IPS-11a (cell line): ENCODE results near the gene ATP4A.

Experiments used
- H3K4me3 ChIP-seq: one replicate; pipeline ENCODE4 v1.5.1; 2013; ENCODE audit warnings: low read depth, low read length, control low read depth

Gene ATP4A

DNA sequence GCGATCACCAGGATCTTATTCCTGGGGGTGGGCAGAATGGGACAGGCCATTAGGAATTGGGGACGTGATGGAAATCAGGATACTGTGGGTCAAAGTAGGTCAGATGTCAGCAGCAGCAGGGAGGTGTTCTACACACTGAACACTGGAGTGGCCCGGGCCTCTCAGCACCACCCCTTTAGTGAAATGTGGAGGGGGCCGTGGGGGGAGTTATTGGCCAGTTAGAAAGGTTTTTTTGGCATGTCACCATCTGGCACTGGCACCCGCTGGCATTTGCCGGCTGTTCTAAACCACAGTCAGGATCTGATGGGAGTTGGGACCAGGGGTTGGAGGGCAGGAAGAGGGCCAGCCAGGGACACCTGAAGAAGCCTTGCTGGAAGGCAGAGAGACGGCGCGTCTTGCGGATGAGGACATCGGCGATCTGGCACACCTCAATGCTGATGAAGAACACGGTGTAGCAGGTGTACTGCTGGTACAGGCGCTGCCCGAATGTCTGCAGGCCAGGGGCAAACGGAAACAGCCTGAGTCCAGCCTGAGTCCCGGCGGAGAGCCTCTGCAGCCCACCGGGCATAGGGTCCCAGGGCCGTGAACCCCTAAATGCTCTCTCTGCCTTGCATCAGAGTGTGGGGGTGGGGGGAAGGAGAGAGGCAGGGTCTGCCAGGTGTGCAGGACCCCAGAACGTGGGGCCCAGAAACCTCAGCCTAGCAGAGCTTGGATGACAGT lies 12.2 kb downstream of the ATP4A start:
- H3K4me3 ChIP-seq = no peak overlapping the region

DNA sequence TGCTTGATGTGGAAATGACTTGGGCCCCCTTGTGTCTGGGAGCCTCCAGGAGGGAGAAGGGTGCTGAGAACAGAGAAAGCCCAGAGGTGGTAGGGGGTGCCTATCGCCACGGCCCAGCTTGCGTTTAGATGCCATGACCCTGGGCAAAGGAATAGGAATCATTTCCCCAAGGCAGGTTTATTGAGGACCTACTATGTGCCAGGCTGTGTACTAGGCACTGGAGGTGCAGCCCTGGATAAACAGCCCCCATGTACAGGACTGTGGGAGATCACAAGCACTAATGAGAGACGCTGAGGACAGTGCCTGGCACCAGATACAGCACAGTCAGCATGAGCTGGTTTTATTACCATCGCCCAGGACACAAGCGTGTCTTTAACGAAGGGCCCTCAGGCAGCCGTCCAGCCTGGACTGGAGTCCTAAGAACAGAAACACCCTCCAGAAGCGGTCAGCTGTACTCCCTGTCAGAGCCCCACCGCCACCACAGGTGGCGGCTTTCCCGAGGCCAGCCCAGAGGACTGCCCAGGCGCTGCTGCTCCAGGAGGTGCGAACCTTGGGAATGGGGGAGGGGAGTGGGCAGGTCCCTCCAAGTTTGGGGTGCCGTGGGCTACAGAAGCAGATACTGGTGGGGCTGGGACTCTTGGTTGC lies 13.5 kb downstream of the ATP4A start:
- no peak overlapping the region for H3K4me3 ChIP-seq

DNA sequence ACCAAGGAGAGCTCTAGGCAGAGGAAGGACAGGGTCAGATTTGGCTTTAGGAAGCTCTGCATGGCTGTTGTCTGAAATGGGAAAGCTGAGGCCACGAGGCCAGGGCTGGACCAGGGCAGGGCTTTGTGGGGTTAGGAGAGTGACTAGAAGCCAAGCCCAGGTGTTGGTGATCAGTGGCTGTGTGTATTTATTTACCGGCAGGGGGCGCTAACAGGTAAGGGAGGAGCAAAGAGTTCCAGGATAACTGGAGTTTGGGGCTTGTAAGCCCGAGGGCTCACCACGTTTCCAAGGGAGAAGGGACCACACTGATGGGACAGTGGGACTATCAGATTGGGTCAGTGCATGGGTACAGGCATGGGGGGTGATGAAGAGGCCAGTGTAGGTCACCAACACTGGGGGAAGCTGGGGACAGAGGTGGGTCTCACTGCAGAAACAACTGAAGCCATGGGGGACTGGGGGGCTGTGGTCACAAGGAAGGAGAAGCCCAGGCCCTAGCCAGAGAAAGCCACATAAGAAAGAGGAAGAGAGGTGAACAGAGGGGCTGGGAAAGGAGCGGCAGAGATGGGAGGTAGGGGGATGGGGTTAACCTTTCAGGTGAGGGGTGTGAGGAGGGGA lies 14.2 kb downstream of the ATP4A start:
- H3K4me3 ChIP-seq = no peak overlapping the region

- no peak overlapping the region for H3K4me3 ChIP-seq
Measured at GRCh38 chr19:35546532-35546931, 16.9 kb downstream of the ATP4A start.

DNA sequence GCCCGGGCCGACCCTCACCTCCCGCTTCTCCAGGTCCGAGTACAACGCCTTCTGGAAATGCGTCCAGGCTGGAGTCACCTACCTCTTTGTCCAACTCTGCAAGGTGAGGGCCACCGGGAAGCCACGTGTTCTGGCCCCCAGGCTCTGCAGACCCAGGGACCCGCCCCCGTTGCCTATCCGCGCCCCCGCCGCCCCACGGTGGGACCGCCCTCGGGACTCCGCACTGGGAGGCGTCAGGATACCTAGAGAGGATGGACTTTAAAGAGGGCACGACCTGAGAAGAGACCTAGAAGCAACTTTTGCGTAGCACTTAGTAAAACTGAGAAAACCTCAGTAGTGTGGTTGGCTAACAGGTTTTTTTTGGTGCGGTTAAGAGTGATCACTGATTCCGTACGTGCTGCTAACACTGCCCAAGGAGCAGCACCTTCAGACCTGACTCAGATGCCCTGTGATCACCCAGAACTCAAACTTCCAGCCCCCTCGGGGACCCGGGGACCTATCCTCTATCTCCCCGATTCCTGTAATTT lies 17.5 kb downstream of the ATP4A start:
- H3K4me3 ChIP-seq = peak overlapping the region; percentile 98

DNA sequence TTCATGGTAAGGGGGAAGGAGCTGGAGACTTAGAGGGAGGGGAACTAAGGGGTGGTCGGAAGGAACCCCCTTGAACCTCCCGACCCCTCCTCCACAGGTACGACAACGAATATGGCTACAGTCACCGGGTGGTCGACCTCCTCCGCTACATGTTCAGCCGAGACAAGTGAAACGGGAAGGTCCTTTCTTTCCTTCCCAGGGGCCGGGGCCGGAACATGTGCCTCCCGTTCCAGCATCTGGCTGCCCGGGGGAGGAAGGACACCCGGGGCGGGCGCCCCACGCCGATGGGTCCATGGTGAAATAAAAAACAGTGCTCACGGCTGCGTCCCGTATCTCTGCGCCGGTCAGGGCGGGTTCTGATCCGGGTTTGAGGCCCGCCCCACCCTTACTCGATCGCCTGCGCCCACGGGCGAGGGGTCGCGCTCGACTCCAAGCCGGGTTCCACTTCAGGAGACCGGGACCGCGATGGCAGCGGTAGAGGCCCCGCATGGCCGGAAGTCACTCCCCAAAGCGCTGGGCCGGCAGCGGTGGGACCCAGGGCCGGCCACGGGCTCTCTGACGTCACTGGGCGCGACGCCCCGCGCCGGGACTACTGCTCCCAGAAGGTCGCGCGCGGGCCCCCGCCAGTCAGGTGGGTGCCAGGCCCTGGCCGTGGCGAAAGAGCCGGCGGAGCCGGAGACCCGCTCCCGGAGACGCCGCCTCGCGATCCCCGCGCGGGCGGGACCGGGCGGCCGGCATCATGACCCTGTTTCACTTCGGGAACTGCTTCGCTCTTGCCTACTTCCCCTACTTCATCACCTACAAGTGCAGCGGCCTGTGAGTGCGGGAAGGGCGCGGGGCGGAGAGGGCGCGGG lies 18.2 kb downstream of the ATP4A start, which contains the start of gene TMEM147:
TSS of gene TMEM147 (plus strand) at position 626 of the 854 bp plus-strand sequence. CDS start at position 740, 114 bp downstream.
- peak within 1 kb of the TSS; percentile 98 for H3K4me3 ChIP-seq

DNA sequence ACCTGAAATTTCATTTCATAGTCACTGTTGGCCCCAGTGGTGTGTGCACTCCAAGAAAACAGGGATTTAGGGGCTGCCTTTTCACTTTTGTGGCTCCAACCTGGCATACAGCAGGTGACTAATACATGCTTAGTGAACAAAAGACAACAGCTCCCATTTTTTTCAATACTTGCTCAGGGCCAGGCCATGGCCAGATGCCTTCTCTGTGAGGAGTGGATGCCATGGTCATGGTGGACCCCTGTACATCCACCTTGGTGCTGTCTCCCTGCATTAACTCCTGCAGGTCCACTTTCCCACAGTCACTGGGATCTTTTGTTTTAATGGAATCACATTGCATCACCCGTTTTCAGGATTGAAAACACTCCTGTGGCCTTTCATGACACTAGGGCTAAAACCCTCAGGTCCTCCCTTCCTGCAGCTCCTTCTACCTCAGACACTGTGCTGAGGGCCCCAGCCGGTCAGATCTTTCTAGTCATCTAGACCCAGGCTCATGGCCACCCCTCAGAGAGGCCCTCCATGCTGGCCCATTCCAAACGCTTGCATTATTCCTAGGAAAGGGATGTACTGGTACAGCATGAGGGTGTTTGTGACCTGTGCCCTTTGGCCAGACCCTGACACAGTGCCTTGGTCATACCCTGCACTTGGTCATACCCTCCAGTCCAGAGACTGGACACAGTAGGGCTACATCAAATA lies 19.2 kb downstream of the ATP4A start:
- peak overlapping the region; percentile 98 for H3K4me3 ChIP-seq

DNA sequence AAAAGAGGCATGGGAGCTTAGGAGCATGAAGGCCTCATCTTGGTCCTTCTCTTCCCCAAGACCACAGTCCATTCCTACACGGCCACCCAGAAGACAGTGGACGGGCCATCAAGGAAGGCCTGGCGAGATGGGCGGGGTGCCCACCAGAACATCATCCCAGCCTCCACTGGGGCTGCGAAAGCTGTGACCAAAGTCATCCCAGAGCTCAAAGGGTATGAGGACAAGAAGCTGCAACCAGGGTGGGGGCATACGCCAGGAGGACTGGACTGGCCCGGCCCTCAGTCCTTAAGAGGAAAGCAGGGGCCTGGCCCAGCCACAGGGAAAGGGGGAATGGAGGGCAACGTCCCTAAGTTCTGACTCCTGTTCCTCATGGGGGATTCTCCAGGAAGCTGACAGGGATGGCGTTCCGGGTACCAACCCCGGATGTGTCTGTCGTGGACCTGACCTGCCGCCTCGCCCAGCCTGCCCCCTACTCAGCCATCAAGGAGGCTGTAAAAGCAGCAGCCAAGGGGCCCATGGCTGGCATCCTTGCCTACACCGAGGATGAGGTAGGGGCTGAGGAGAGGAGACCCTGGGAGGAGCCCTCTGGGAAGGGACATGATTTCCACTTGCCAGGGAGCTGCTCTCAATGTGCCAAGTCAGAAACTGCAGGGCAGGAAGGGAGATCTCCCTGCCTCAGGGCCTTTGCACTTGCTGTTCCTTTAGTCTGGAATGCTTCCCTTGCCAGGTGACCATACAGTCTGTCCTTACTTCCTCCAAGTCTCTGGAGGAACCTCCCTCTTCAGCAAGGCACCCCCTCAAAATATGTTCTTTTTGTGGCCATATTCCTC lies 20.0 kb downstream of the ATP4A start:
- H3K4me3 ChIP-seq = no peak overlapping the region

GRCh38 chr19:35542209-35542608 lies 21.2 kb downstream of the ATP4A start:
- H3K4me3 ChIP-seq = no peak overlapping the region

DNA sequence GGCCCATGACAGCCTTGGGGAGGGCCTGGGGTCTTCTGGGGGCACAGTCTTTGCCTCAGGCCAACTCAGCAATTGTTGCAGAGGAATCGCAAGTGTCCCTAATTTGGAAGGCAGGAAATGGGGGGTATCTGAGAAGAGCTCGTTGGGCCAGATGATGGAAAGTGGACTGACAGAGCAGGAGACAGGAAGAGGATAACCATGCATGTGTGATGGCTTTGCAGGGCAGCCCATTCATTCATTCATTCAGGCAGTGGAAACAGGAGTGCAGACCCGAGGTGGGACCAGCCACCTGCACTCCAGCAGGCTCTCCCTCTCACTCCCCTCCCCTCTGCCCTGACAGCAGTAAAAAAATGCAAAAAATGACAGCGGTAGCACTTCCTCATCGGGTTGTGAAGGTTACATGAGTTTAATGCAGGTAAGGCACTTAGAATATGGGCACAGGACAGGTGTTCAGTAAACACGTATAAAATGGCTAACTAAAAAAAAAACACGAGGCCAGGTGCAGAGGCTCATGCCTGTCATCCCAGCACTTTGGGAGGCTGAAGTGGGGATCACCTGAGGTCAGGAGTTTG lies 23.0 kb downstream of the ATP4A start:
- H3K4me3 ChIP-seq = no peak overlapping the region

DNA sequence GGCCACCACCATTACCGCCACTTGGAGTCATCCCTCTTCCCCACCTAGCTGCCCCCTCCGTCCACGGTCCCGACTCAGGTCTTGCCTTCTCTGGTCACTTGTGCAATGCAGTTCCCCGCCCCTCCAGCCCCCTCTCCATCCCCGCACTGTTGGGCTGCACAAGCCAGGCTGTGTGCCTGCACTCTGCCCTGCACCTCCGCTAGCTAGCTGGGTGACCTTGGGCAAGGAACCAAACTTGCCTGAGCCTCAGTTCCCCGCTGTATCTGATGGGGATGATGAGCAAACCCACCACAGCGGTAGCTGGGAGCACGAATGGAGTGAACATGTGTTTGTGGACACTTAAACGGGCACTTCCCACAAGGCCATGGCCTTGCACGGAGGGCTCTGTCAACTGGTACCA lies 23.6 kb downstream of the ATP4A start:
- no peak overlapping the region for H3K4me3 ChIP-seq

DNA sequence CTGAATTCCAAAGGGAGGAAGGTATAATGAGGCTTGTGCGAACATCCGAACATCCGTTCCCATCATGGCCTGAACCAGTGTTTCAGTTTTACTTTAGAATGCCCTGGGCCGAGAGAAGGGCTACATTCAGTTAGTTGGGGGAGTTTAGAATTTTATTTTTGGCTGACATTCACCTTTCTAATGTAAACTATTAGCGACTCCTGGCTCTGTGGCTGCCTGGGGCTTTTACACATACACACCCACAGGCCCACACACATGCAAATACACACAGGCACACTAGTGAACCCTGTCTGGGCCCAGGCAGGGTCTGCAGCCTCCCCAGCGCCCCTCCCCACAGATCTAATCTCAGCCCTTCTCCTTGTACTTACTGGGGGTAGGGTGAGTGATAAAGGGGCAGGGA lies 24.1 kb downstream of the ATP4A start:
- H3K4me3 ChIP-seq = no peak overlapping the region

DNA sequence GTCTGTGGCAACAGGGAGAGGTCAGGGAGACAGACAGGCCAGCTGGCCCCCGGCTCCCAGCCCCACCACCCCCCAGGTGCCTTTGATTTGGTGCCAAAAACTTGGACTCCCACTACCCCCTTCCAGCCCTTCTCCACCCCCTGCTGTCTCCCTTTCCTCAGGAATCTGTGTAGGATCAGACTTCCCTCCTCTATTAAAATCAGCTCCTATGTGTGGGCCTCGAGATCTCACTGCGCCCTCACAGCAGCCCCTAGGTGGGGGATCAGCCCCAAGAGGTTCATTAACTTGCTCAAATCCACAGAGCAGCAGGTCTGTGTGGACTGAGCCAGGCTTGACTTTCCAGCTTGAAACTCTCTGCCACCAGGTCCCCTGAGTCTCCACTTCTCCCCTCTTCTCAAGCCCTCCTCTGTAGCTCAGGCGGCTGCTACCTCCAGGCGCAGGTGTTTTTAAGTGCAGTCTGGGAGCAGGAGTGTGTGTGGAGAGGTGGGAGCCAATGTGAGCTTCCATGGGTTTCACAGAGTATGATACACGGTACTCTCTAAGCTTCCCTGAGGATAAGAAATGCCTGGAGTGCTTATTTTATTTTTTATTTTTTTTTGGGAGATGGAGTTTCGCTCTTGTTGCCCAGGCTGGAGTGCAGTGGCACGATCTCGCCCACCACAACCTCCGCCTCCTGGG lies 28.5 kb downstream of the ATP4A start:
- H3K4me3 ChIP-seq = no peak overlapping the region

DNA sequence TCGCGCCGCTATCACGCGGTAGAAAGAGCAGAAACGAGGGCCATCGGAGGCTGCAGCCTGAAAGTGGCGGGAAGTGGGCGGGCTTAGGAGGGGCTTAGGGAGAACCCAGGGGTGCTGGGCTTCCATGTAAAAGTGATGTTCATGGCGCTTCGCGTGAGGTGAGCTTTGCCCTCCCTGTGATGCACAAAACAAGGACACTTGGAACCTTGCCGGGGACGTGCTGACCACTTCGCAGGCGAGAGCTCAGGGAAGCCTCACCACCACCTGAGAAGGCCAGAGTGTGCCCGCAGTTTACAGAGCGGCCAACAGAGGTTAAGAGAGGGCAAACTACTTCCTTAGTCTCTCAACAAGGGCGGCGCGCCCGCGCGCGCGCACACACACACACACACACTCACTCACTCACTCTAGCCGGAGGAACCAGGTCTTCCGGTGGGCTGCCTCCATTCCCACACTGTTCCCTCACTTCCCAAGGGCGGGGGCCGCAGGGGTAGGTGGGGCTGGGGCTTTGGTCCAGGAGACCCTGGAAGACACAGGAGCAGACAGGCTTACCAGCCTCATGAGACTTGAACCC lies 29.6 kb downstream of the ATP4A start:
- H3K4me3 ChIP-seq = no peak overlapping the region

GRCh38 chr19:35533201-35533821 lies 30.1 kb downstream of the ATP4A start, which contains the start of gene GAPDHS:
TSS of gene GAPDHS (plus strand) at chr19:35533456. CDS start at chr19:35533528, 72 bp downstream.
- H3K4me3 ChIP-seq = no peak within 1 kb of the TSS

DNA sequence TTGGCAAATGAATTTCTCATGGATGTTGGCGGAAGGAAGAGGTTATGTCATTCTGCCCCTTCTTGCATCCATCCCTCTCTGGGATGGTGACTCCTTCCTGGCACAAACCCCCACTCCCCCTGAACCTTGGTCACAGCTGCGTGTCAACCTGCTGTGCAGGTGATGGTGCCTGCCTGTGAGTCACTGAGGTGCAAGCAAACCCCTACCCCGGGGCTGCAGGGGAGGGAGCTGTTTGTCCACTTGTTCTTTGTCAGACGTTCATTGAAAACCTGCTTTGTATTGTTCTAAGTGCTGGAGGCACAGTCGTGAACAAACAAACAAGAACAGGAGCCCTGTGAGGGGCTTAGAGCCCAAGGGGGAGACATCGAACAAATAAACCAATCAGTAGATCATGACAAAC lies 32.2 kb downstream of the ATP4A start:
- no peak overlapping the region for H3K4me3 ChIP-seq
